Measurements from ENCODE around the gene CDSN. TPM values are rescaled to one million over a fixed set of nuclear protein-coding genes. Genes with fewer than 3 reads are reported as not detected.

CDSN gene
- total and polyA plus RNA-seq, 2 experiments from 2014 or later: not detected

GRCh38 chr6:31156641-31157040, 36.4 kb upstream of the CDSN start:
- Histone ChIP-seq H3K27ac (no peak overlapping the region), H3K9me2 (ENCODE audit: insufficient read depth) (no peaks in the 10 kb centered on the region), H3K36me3 (ENCODE audit: low read depth) (no peaks in the 10 kb centered on the region), H3K27me3 (replicated peaks; ENCODE audit: insufficient read depth) (no peaks in the 10 kb centered on the region), H3F3A (ENCODE audit: insufficient read depth) (peaks cover 4% of the 10 kb centered on the region; the same call in 1 of the 2 replicates), H2AFZ (no peak overlapping the region), H3K79me2 (ENCODE audit: insufficient read depth) (peaks cover 15% of the 10 kb centered on the region), H3K9ac (no peak overlapping the region), H3K4me2 (ENCODE audit: unreplicated experiment) (no peak overlapping the region), H3K4me1 (ENCODE audit: insufficient read depth) (0 out of 2 replicates have a peak, but pooled peaks cover 3% of the 10 kb centered on the region), H3K4me3 (no peak overlapping the region), H4K20me1 (ENCODE audit: insufficient read depth) (no peaks in the 10 kb centered on the region), H3K9me3 (ENCODE audit: low read depth) (no peaks in the 10 kb centered on the region)
- no peak for DNase-seq
- in situ Hi-C loops (cut with MboI): no loop called here
- 92 to 97% methylated on average over 7 of the region's 7 CpGs for WGBS, 2 experiments (ENCODE audit: low coverage in 1 of 2, low lambda C conversion rate in 2 of 2, missing lambda C conversion rate in 2 of 2)
- no peak for TF ChIP-seq EZH2 (IDR thresholded peaks at IDR 0.05; ENCODE audit: insufficient read depth, poor library complexity, severe bottlenecking)
- TF ChIP-seq EZH2phosphoT487 (IDR thresholded peaks at IDR 0.05; ENCODE audit: insufficient read depth, low read depth): no peak

GRCh38 chr6:31154436-31154835, 34.2 kb upstream of the CDSN start:
- WGBS, 2 experiments (ENCODE audit: low coverage in 1 of 2, low lambda C conversion rate in 2 of 2, missing lambda C conversion rate in 2 of 2): 98 to 99% methylated on average over 13 to 15 of the region's 15 CpGs
- Histone ChIP-seq H3K36me3 (ENCODE audit: low read depth) (no peaks in the 10 kb centered on the region), H3K9me3 (ENCODE audit: low read depth) (no peaks in the 10 kb centered on the region), H3K79me2 (ENCODE audit: insufficient read depth) (no peaks in the 10 kb centered on the region), H3K27ac (no peak overlapping the region), H3K4me3 (no peak overlapping the region), H3F3A (ENCODE audit: insufficient read depth) (peaks cover 4% of the 10 kb centered on the region; the same call in 1 of the 2 replicates), H2AFZ (no peak overlapping the region), H4K20me1 (ENCODE audit: insufficient read depth) (no peaks in the 10 kb centered on the region), H3K4me1 (ENCODE audit: insufficient read depth) (0 out of 2 replicates have a peak, but pooled peaks cover 3% of the 10 kb centered on the region), H3K9me2 (ENCODE audit: insufficient read depth) (no peaks in the 10 kb centered on the region), H3K27me3 (replicated peaks; ENCODE audit: insufficient read depth) (no peaks in the 10 kb centered on the region), H3K9ac (no peak overlapping the region), H3K4me2 (ENCODE audit: unreplicated experiment) (no peak overlapping the region)
- in situ Hi-C loops (cut with MboI): no loop called here
- TF ChIP-seq EZH2phosphoT487 (IDR thresholded peaks at IDR 0.05; ENCODE audit: insufficient read depth, low read depth) (no peak), EZH2 (IDR thresholded peaks at IDR 0.05; ENCODE audit: insufficient read depth, poor library complexity, severe bottlenecking) (no peak)
- DNase-seq: no peak

- Histone ChIP-seq H3F3A (ENCODE audit: insufficient read depth) (no peaks in the 10 kb centered on the region), H3K9me2 (ENCODE audit: insufficient read depth) (no peaks in the 10 kb centered on the region), H3K4me2 (ENCODE audit: unreplicated experiment) (no peak overlapping the region), H3K4me3 (no peak overlapping the region), H3K27ac (no peak overlapping the region), H3K36me3 (ENCODE audit: low read depth) (no peaks in the 10 kb centered on the region), H3K27me3 (replicated peaks; ENCODE audit: insufficient read depth) (no peaks in the 10 kb centered on the region), H3K79me2 (ENCODE audit: insufficient read depth) (no peaks in the 10 kb centered on the region), H2AFZ (no peak overlapping the region), H3K9ac (no peak overlapping the region), H4K20me1 (ENCODE audit: insufficient read depth) (no peaks in the 10 kb centered on the region), H3K9me3 (ENCODE audit: low read depth) (no peaks in the 10 kb centered on the region), H3K4me1 (ENCODE audit: insufficient read depth) (no peaks in the 10 kb centered on the region)
- in situ Hi-C loops (cut with MboI): no loop called here
- DNase-seq: no peak
- WGBS, 2 experiments (ENCODE audit: low coverage in 1 of 2, low lambda C conversion rate in 2 of 2, missing lambda C conversion rate in 2 of 2): 80 to 84% methylated on average over 7 of the region's 7 CpGs
- TF ChIP-seq EZH2 (IDR thresholded peaks at IDR 0.05; ENCODE audit: insufficient read depth, poor library complexity, severe bottlenecking): no peak
These were observed 32.5 kb upstream of the CDSN start for GRCh38 chr6:31152781-31153180.

- Histone ChIP-seq H3K36me3 (ENCODE audit: low read depth) (no peaks in the 10 kb centered on the region), H3K4me2 (ENCODE audit: unreplicated experiment) (no peak overlapping the region), H3K9me2 (ENCODE audit: insufficient read depth) (no peaks in the 10 kb centered on the region), H3K4me1 (ENCODE audit: insufficient read depth) (no peaks in the 10 kb centered on the region), H3K9me3 (ENCODE audit: low read depth) (no peaks in the 10 kb centered on the region), H4K20me1 (ENCODE audit: insufficient read depth) (no peaks in the 10 kb centered on the region), H3K79me2 (ENCODE audit: insufficient read depth) (no peaks in the 10 kb centered on the region), H3K9ac (no peak overlapping the region), H3K27me3 (replicated peaks; ENCODE audit: insufficient read depth) (no peaks in the 10 kb centered on the region), H3K27ac (no peak overlapping the region), H2AFZ (no peak overlapping the region), H3F3A (ENCODE audit: insufficient read depth) (no peaks in the 10 kb centered on the region), H3K4me3 (no peak overlapping the region)
- DNase-seq: no peak
- in situ Hi-C loops (cut with MboI): no loop called here
- TF ChIP-seq EZH2phosphoT487 (IDR thresholded peaks at IDR 0.05; ENCODE audit: insufficient read depth, low read depth) (no peak), EZH2 (IDR thresholded peaks at IDR 0.05; ENCODE audit: insufficient read depth, poor library complexity, severe bottlenecking) (no peak)
- WGBS, 2 experiments (ENCODE audit: low coverage in 1 of 2, low lambda C conversion rate in 2 of 2, missing lambda C conversion rate in 2 of 2): 99 to 100% methylated on average over 6 of the region's 6 CpGs
These were observed 29.7 kb upstream of the CDSN start for GRCh38 chr6:31149827-31150447.

All from GM23248 (cell line).